ENCODE results near the gene PRR5. TPM values are rescaled to one million over a fixed set of nuclear protein-coding genes. Genes with fewer than 3 reads are reported as not detected.
A peak's percentile ranks its signal among the peaks of the same experiment; 100 is the strongest.
"Not testable (repeated sequence)": the region's sequence is repeated elsewhere in the genome, so short reads cannot be mapped to it uniquely, and the experiment has no call there.

Gene PRR5
- total RNA-seq, 1 donor from 2014 or later: 14.0 TPM

DNA sequence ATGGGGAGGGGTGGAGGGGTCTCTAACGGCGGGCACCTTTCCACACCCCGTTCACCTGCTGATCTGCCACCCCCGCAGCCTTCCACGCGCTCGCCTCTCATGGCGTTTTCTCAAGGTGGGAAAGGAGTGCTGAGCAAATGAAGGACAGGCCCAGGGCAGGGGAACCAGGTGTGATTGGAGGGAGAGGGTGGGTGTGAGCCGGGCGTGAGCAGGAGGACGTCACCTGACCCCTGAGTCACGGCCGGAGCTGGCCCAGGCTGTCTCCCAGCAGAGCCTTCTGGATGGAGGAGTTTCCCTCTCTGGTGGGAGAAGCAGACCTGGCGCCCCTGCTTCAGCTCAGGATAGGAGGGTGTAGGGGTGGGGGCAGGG lies 36.3 kb downstream of the PRR5 start:
- DNase-seq (ENCODE audit: low read depth): peak; percentile 52

DNA sequence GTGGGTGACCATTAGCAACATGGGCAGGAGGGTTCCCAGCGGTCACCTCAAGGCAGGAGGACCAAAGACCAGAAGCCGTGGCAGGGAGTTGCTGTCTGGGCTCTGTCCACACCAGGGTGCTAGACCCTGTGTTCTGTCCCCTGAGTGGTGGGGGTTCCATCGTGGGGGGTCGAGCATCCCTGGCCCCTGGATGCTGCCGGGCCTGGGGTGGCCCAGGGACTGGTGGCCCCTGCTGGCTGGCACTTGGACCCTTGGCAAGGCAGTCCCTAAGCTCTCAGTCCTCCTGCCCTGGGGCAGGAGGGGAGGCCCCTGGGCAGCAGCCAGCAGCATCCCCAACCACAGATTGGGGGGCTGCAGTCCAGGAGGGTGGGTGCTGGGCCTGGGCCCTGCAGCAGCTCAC lies 37.0 kb downstream of the PRR5 start:
- H3K36me3 ChIP-seq (ENCODE audit: control insufficient read depth, insufficient read depth, low read length): no peaks in the 10 kb centered on the region
- DNase-seq (ENCODE audit: low read depth) (no peak), FAIRE-seq (no peak)
- TF ChIP-seq, protein P1, sequence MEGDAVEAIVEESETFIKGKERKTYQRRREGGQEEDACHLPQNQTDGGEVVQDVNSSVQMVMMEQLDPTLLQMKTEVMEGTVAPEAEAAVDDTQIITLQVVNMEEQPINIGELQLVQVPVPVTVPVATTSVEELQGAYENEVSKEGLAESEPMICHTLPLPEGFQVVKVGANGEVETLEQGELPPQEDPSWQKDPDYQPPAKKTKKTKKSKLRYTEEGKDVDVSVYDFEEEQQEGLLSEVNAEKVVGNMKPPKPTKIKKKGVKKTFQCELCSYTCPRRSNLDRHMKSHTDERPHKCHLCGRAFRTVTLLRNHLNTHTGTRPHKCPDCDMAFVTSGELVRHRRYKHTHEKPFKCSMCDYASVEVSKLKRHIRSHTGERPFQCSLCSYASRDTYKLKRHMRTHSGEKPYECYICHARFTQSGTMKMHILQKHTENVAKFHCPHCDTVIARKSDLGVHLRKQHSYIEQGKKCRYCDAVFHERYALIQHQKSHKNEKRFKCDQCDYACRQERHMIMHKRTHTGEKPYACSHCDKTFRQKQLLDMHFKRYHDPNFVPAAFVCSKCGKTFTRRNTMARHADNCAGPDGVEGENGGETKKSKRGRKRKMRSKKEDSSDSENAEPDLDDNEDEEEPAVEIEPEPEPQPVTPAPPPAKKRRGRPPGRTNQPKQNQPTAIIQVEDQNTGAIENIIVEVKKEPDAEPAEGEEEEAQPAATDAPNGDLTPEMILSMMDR (IDR thresholded peaks at IDR 0.05; ENCODE audit: insufficient read depth, low read length, severe bottlenecking): no peak
- H3K4me3 ChIP-seq (ENCODE audit: low read depth, low read length): no peak overlapping the region
- H3K27me3 ChIP-seq (ENCODE audit: control insufficient read depth, insufficient read depth, low read length): no peaks in the 10 kb centered on the region

More for the DNA sequence above, 36.3 kb downstream of the PRR5 start:
- TF ChIP-seq, protein P1 (IDR thresholded peaks at IDR 0.05; ENCODE audit: insufficient read depth, low read length, severe bottlenecking): no peak
- Histone ChIP-seq H3K36me3 (ENCODE audit: control insufficient read depth, insufficient read depth, low read length) (no peaks in the 10 kb centered on the region), H3K27me3 (ENCODE audit: control insufficient read depth, insufficient read depth, low read length) (no peaks in the 10 kb centered on the region), H3K4me3 (ENCODE audit: low read depth, low read length) (no peak overlapping the region)
- FAIRE-seq: no peak

DNA sequence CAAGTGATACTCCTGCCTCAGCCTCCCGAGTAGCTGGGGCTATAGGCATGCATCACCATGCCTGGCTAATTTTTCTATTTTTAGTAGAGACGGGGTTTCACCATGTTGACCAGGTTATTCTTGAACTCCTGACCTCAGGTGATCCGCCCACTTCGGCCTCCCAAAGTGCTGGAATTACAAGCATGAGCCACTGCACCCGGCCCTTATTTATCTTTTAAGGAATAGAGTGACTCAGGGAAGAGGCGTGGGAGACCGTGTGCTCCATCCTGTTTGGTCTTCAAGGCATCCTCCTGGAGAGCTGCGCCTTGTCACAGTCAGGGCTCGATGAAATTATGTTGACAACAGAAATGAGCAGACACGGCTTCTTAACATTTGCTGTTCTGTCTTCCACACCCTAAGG lies 37.7 kb downstream of the PRR5 start:
- H3K27me3 ChIP-seq (ENCODE audit: control insufficient read depth, insufficient read depth, low read length); H3K4me3 ChIP-seq (ENCODE audit: low read depth, low read length); H3K36me3 ChIP-seq (ENCODE audit: control insufficient read depth, insufficient read depth, low read length); FAIRE-seq: not testable (repeated sequence)
- DNase-seq (ENCODE audit: low read depth): peak; percentile 62

DNA sequence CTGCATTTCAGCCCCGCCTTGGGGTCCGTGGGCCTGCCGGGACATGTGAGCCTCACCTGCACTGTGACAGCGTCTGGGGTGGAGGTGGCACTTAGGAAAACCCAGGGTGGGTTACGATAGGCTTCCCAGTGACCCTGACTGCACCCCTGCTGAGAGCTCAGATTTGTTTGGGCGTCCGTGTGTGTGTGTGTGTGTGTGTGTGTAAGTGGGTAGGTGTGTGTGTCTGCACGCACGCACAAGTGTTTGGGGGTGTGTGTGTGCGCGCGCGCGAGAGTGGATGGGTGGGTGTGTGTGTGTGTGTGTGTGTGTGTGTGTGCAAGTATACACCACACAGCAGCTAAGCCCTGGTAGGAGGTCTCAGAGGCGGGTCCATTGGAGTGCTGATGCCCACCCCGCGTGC lies 38.3 kb downstream of the PRR5 start:
- DNase-seq (ENCODE audit: low read depth) (no peak), FAIRE-seq (no peak)
- H3K27me3 ChIP-seq (ENCODE audit: control insufficient read depth, insufficient read depth, low read length): no peaks in the 10 kb centered on the region
- TF ChIP-seq, protein P1 (IDR thresholded peaks at IDR 0.05; ENCODE audit: insufficient read depth, low read length, severe bottlenecking): no peak
- no peak overlapping the region for H3K4me3 ChIP-seq (ENCODE audit: low read depth, low read length)
- H3K36me3 ChIP-seq (ENCODE audit: control insufficient read depth, insufficient read depth, low read length): no peaks in the 10 kb centered on the region

DNA sequence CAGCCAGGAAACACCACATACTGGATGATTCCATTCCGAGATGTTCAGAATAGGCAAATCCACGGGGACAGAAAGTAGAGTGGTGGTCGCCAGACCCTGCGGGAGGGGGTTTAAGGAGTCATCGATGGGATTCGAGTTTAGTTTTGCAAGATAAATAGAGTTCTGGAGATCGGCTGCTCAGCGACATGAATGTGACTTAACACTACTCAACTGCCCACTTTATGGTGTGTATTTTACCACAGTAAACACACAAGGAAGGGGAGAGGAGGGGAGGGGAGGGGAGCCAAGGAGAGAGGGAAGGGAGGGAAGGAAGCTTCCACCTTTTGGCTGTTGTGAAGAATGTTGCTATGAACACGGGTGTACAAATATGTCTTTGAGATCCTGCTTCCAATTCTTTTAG lies 39.9 kb downstream of the PRR5 start:
- TF ChIP-seq, protein P1 (IDR thresholded peaks at IDR 0.05; ENCODE audit: insufficient read depth, low read length, severe bottlenecking): no peak
- FAIRE-seq: peak; percentile 36
- Histone ChIP-seq H3K27me3 (ENCODE audit: control insufficient read depth, insufficient read depth, low read length) (no peaks in the 10 kb centered on the region), H3K36me3 (ENCODE audit: control insufficient read depth, insufficient read depth, low read length) (no peaks in the 10 kb centered on the region), H3K4me3 (ENCODE audit: low read depth, low read length) (no peak overlapping the region)
- DNase-seq (ENCODE audit: low read depth): no peak

DNA sequence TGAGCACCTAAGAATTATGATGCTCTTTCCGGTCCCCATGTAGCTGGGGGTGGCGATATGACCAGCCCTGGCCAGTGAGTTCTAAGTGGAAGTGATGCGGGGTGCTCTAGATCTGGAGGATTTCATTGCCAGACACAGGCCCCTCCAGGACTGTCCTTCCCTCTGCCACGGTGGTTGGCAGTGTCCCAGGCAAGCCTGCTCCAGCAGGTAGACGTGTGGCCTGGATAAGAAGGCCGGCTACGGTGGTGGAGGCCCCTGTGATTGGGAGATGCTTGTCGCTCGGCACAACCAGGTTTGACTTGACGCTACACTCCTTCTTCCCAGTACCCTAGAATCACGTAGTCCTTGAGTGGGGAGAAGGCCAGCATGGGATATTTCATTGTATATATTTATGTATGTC lies 41.2 kb downstream of the PRR5 start:
- no peak for FAIRE-seq
- Histone ChIP-seq H3K27me3 (ENCODE audit: control insufficient read depth, insufficient read depth, low read length) (no peaks in the 10 kb centered on the region), H3K36me3 (ENCODE audit: control insufficient read depth, insufficient read depth, low read length) (no peaks in the 10 kb centered on the region), H3K4me3 (ENCODE audit: low read depth, low read length) (no peak overlapping the region)
- no peak for DNase-seq (ENCODE audit: low read depth)
- TF ChIP-seq, protein P1 (IDR thresholded peaks at IDR 0.05; ENCODE audit: insufficient read depth, low read length, severe bottlenecking): no peak

All from bronchial epithelial cell (primary cell).